Measurements from ENCODE around the gene COL7A1. TPM values are rescaled to one million over a fixed set of nuclear protein-coding genes. Genes with fewer than 3 reads are reported as not detected.

The COL7A1 gene
- total RNA-seq, 4 donors from 2014 or later, result 4.8 to 19.1 (median 12.9) TPM

GRCh38 chr3:48588230-48588629, 6.9 kb downstream of the COL7A1 start:
- no peaks in the 10 kb centered on the region for H3K4me1 ChIP-seq
- intact Hi-C loops (cut with DNase I; ENCODE audit: low total_unique reads) (no loop called here), in situ Hi-C loops (cut with MboI; ENCODE audit: low pct_ligation_motif_present in 1 of 4, low pct_unique_long_range_greater_than_20kb in 1 of 4, low sequenced_read_pairs in 3 of 4) (no loop called here)
- WGBS, 2 donors (ENCODE audit: low coverage in 1 of 2), result 72% methylated on average over 15 of the region's 15 CpGs; no CpG with 5 or more reads in 1 of the 2 donors
- DNase-seq, result no peak
- no peak overlapping the region for H3K27ac ChIP-seq
- H3K27me3 ChIP-seq, result no peaks in the 10 kb centered on the region
- H3K4me3 ChIP-seq, result no peak overlapping the region
- TF ChIP-seq EP300 (IDR thresholded peaks at IDR 0.05; ENCODE audit: low read depth), result no peak
- no peak for TF ChIP-seq POLR2AphosphoS5 (IDR thresholded peaks at IDR 0.05)
- no peak for TF ChIP-seq POLR2A (IDR thresholded peaks at IDR 0.05)
- no peak for TF ChIP-seq CTCF (IDR thresholded peaks at IDR 0.05)
- H3K36me3 ChIP-seq, result no peaks in the 10 kb centered on the region
- H3K9me3 ChIP-seq, result no peaks in the 10 kb centered on the region

- 79% methylated on average over 11 of the region's 11 CpGs; no CpG with 5 or more reads in 1 of the 2 donors for whole genome bisulfite sequencing, 2 donors (ENCODE audit: low coverage in 1 of 2)
- Histone ChIP-seq H3K36me3 (no peaks in the 10 kb centered on the region), H3K4me1 (no peaks in the 10 kb centered on the region), H3K9me3 (no peaks in the 10 kb centered on the region), H3K27ac (no peak overlapping the region), H3K4me3 (no peak overlapping the region), H3K27me3 (no peaks in the 10 kb centered on the region)
- in situ Hi-C loops (cut with MboI; ENCODE audit: low pct_ligation_motif_present in 1 of 4, low pct_unique_long_range_greater_than_20kb in 1 of 4, low sequenced_read_pairs in 3 of 4) (no loop called here), intact Hi-C loops (cut with DNase I; ENCODE audit: low total_unique reads) (no loop called here)
- no peak for TF ChIP-seq POLR2A (IDR thresholded peaks at IDR 0.05)
- no peak for TF ChIP-seq EP300 (IDR thresholded peaks at IDR 0.05; ENCODE audit: low read depth)
- TF ChIP-seq CTCF (IDR thresholded peaks at IDR 0.05), result no peak
- TF ChIP-seq POLR2AphosphoS5 (IDR thresholded peaks at IDR 0.05), result no peak
- no peak for DNase-seq
Observed at GRCh38 chr3:48587686-48588085, 7.4 kb downstream of the COL7A1 start.

GRCh38 chr3:48585411-48585810, 9.7 kb downstream of the COL7A1 start:
- Histone ChIP-seq H3K9me3 (no peaks in the 10 kb centered on the region), H3K27me3 (no peaks in the 10 kb centered on the region), H3K4me3 (no peak overlapping the region), H3K27ac (no peak overlapping the region), H3K36me3 (no peaks in the 10 kb centered on the region), H3K4me1 (no peaks in the 10 kb centered on the region)
- TF ChIP-seq EP300 (IDR thresholded peaks at IDR 0.05; ENCODE audit: low read depth), result no peak
- no peak for TF ChIP-seq POLR2A (IDR thresholded peaks at IDR 0.05)
- TF ChIP-seq CTCF (IDR thresholded peaks at IDR 0.05), result no peak
- TF ChIP-seq POLR2AphosphoS5 (IDR thresholded peaks at IDR 0.05), result no peak
- WGBS, 2 donors (ENCODE audit: low coverage in 1 of 2), result 80% methylated on average over 8 of the region's 8 CpGs; no CpG with 5 or more reads in 1 of the 2 donors
- in situ Hi-C loops (cut with MboI; ENCODE audit: low pct_ligation_motif_present in 1 of 4, low pct_unique_long_range_greater_than_20kb in 1 of 4, low sequenced_read_pairs in 3 of 4) (no loop called here), intact Hi-C loops (cut with DNase I; ENCODE audit: low total_unique reads) (no loop called here)
- DNase-seq, result no peak

- WGBS, 2 donors (ENCODE audit: low coverage in 1 of 2), result 70% methylated on average over 9 of the region's 9 CpGs; no CpG with 5 or more reads in 1 of the 2 donors
- Histone ChIP-seq H3K4me3 (no peak overlapping the region), H3K27me3 (no peaks in the 10 kb centered on the region), H3K9me3 (no peaks in the 10 kb centered on the region), H3K36me3 (no peaks in the 10 kb centered on the region), H3K27ac (no peak overlapping the region), H3K4me1 (no peaks in the 10 kb centered on the region)
- TF ChIP-seq EP300 (IDR thresholded peaks at IDR 0.05; ENCODE audit: low read depth) (no peak), CTCF (IDR thresholded peaks at IDR 0.05) (no peak), POLR2A (IDR thresholded peaks at IDR 0.05) (no peak), POLR2AphosphoS5 (IDR thresholded peaks at IDR 0.05) (no peak)
- in situ Hi-C loops (cut with MboI; ENCODE audit: low pct_ligation_motif_present in 1 of 4, low pct_unique_long_range_greater_than_20kb in 1 of 4, low sequenced_read_pairs in 3 of 4) (no loop called here), intact Hi-C loops (cut with DNase I; ENCODE audit: low total_unique reads) (no loop called here)
- no peak for DNase-seq
Observed at GRCh38 chr3:48584836-48585235, 10.3 kb downstream of the COL7A1 start.
